ENCODE measurements around the gene PI4K2A. TPM values are rescaled to one million over a fixed set of nuclear protein-coding genes. Genes with fewer than 3 reads are reported as not detected.
A peak's percentile ranks its signal among the peaks of the same experiment; 100 is the strongest.

PI4K2A gene
- total RNA-seq, 4 donors from 2014 or later, result 30.1 to 38.5 (median 33.3) TPM

GRCh38 chr10:97708167-97708566 lies 67.7 kb downstream of the PI4K2A start:
- WGBS, 2 donors, result 76 to 83% methylated on average over 2 of the region's 2 CpGs
- no peak overlapping the region for H3K4me3 ChIP-seq (ENCODE audit: low read depth, poor library complexity, severe bottlenecking)
- intact Hi-C loops (cut with DNase I; ENCODE audit: low total_unique reads), result no loop called here
- no peak for DNase-seq (ENCODE audit: low spot score in 2 of 2)
- TF ChIP-seq POLR2A (IDR thresholded peaks at IDR 0.05), result no peak
- TF ChIP-seq, protein P1, sequence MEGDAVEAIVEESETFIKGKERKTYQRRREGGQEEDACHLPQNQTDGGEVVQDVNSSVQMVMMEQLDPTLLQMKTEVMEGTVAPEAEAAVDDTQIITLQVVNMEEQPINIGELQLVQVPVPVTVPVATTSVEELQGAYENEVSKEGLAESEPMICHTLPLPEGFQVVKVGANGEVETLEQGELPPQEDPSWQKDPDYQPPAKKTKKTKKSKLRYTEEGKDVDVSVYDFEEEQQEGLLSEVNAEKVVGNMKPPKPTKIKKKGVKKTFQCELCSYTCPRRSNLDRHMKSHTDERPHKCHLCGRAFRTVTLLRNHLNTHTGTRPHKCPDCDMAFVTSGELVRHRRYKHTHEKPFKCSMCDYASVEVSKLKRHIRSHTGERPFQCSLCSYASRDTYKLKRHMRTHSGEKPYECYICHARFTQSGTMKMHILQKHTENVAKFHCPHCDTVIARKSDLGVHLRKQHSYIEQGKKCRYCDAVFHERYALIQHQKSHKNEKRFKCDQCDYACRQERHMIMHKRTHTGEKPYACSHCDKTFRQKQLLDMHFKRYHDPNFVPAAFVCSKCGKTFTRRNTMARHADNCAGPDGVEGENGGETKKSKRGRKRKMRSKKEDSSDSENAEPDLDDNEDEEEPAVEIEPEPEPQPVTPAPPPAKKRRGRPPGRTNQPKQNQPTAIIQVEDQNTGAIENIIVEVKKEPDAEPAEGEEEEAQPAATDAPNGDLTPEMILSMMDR (IDR thresholded peaks at IDR 0.05), result no peak

DNA sequence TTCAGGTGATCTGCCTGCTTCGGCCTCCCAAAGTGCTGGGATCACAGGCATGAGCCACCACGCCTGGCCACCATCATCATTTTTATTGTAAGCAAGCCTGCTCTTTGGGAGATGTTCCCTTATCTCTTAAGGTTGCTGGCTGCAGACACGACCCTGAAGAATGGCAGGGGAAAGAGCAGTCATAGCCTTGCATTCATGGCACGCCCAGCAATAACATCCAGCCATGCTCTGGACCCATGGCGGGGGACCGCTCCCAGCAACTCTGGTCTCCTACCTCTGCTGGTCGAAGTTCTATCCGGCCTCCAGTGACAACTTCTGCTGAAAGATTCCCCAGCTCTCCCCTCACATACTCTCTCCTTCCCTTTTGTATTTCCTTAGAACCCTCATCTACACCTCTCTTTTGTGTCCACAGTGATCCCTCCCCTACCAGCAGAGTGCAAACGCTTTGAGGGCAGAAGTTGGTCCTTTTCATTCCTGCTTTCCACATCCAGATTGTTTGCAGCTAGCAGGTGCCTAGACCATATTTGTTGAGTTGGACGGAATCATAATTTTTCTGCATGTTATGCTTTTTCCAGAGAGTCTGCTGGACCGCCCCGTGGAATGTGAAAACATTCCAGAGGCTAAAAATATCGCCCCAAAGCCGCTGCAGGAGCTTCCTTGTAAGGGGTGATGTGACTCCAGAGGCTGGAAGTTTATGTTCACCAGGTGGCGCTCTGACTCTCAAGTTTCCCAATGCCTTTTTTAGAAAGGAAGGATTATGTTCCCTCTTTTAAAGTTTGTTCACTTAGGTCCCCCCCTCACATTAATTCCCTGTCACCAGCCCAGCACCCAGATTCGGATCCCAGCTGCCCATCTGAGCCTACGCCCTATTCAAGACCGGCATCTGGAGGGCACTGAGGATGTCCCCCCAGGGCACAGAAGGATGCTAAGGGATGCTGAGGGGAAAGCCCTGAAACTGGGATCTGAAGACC lies 68.8 kb downstream of the PI4K2A start:
- no peak overlapping the region for H3K4me3 ChIP-seq (ENCODE audit: low read depth, poor library complexity, severe bottlenecking)
- intact Hi-C loops (cut with DNase I; ENCODE audit: low total_unique reads), result no loop called here
- TF ChIP-seq, protein P1 (IDR thresholded peaks at IDR 0.05), result no peak
- TF ChIP-seq POLR2A (IDR thresholded peaks at IDR 0.05), result no peak
- WGBS, 2 donors, result 39% methylated on average over 18 of the region's 18 CpGs
- peak; percentile 83 to 95 for DNase-seq (ENCODE audit: low spot score in 2 of 2)

DNA sequence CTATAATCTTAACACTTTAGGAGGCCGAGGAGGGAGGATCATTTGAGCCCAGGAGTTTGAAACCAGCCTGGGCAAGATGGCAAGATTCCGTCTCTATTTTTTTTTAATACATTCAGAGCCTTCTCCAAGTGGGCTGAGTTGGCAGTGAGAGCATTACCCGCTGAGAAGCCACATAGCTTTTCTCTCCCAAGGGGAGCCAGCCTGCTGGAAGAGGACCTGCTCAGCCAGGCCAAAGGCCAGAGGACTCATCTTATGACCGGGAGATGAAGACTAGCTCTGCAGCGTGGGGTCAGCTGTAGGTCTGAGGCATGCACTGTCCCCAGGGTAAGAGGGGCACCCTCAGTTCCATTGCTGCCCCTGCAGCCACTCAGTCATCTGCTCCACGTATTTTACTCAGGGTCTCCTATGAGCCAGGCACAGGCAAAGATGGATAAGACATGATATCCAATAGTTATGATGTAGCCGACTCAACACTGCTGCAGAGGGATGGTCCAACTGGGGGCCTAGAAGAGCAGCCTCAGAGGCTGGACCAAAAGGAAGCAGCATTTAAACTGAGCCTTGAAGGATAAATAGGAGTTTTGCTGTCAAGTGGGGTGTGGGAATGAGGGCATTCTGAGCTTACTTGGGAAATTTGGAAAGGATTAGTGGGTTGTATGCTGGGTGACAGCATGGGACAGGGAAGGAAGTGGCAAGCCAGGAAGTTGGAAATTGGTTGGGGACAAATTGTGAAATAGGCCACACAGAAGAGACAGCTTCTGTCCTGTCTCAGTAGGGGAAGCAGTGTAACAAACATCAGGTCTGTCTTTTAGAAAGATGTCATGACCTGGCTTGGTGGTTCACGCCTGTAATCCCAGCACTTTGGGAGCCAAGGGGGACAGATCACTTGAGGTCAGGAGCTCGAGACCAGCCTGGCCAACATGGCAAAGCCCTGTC lies 71.4 kb downstream of the PI4K2A start:
- DNase-seq (ENCODE audit: low spot score in 2 of 2), result no peak
- intact Hi-C loops (cut with DNase I; ENCODE audit: low total_unique reads), result loop anchor here (2.0 kb wide), 1 partner anchor 17 kb away; no protein-coding TSS in a partner anchor
- no peak for TF ChIP-seq POLR2A (IDR thresholded peaks at IDR 0.05)
- TF ChIP-seq, protein P1 (IDR thresholded peaks at IDR 0.05), result no peak
- WGBS, 2 donors, result 66 to 69% methylated on average over 9 of the region's 9 CpGs
- no peak overlapping the region for H3K4me3 ChIP-seq (ENCODE audit: low read depth, poor library complexity, severe bottlenecking)

- peak within 1 kb of the TSS; percentile 35 for H3K4me3 ChIP-seq (ENCODE audit: low read depth, poor library complexity, severe bottlenecking)
- peak; percentile 71 to 96 for DNase-seq (ENCODE audit: low spot score in 2 of 2)
- 1 to 2% methylated on average over 37 of the region's 37 CpGs for WGBS, 2 donors
- intact Hi-C loops (cut with DNase I; ENCODE audit: low total_unique reads), result loop anchor here (2.0 kb wide), 1 partner anchor 15 kb away; no protein-coding TSS in a partner anchor
- TF ChIP-seq, protein P1 (IDR thresholded peaks at IDR 0.05), result no peak
- no peak for TF ChIP-seq POLR2A (IDR thresholded peaks at IDR 0.05)
These were observed 72.9 kb downstream of the PI4K2A start, which contains the start of gene MARVELD1 for GRCh38 chr10:97713339-97713825. TSS of gene MARVELD1 (plus strand) at chr10:97713730. CDS start at chr10:97713877, 147 bp downstream.

GRCh38 chr10:97713826-97714400 lies 73.4 kb downstream of the PI4K2A start:
- intact Hi-C loops (cut with DNase I; ENCODE audit: low total_unique reads), result loop anchor here (2.0 kb wide), 1 partner anchor 15 kb away; no protein-coding TSS in a partner anchor
- DNase-seq (ENCODE audit: low spot score in 2 of 2), result peak; percentile 65 to 93
- TF ChIP-seq POLR2A (IDR thresholded peaks at IDR 0.05), result no peak
- TF ChIP-seq, protein P1 (IDR thresholded peaks at IDR 0.05), result no peak
- 0 to 1% methylated on average over 31 to 51 of the region's 69 CpGs for WGBS, 2 donors
- H3K4me3 ChIP-seq (ENCODE audit: low read depth, poor library complexity, severe bottlenecking), result peak overlapping the region; percentile 35
